Breast epithelium (tissue), 3 donors: ENCODE measurements around the gene CYTH1.

Experiments
- POLR2A ChIP-seq: fragments of 450-650 bp; IDR thresholded peaks from one replicate; pipeline ENCODE4 v1.6.1; 2016; ENCODE audit warnings: antibody characterized with exemption, mild to moderate bottlenecking, moderate library complexity
- POLR2AphosphoS5 ChIP-seq, 3 donors: sonication (generic); formaldehyde crosslinking; IDR thresholded peaks; one replicate each; pipeline ENCODE4 v1.6.1; 2017; ENCODE audit warnings: antibody characterized with exemption in 3 of 3
- TF ChIP-seq, protein P1 (sequence below), 3 donors: fragments of 450-650 bp; IDR thresholded peaks; one replicate each; pipeline ENCODE4 v1.5.1; 2016 to 2017; ENCODE audit warnings: antibody characterized with exemption in 3 of 3, mild to moderate bottlenecking in 3 of 3, moderate library complexity in 3 of 3

DNA sequence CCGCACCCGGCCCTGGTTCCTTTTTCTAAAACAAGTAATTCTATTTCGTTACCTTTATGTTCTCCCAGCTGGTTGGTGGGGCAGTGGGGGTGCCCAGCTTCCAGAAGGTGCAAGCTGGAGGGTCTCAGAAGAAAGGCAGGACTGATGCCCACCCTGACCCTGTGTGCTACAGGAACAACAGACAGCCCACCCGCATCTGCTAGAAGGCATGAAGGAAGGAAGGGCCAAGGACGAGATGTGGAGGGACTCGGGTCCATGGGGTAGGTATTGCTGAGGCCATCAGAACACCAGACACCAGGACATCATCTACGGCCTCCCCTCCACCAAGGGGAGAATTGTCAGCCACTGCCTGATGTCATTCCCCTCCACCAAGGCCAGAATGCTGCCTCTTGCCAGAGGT, 6.4 kb upstream of the CYTH1 start:
- TF ChIP-seq POLR2A (no peak), POLR2AphosphoS5 (IDR thresholded peaks at IDR 0.05) (no peak)
- TF ChIP-seq, protein P1, sequence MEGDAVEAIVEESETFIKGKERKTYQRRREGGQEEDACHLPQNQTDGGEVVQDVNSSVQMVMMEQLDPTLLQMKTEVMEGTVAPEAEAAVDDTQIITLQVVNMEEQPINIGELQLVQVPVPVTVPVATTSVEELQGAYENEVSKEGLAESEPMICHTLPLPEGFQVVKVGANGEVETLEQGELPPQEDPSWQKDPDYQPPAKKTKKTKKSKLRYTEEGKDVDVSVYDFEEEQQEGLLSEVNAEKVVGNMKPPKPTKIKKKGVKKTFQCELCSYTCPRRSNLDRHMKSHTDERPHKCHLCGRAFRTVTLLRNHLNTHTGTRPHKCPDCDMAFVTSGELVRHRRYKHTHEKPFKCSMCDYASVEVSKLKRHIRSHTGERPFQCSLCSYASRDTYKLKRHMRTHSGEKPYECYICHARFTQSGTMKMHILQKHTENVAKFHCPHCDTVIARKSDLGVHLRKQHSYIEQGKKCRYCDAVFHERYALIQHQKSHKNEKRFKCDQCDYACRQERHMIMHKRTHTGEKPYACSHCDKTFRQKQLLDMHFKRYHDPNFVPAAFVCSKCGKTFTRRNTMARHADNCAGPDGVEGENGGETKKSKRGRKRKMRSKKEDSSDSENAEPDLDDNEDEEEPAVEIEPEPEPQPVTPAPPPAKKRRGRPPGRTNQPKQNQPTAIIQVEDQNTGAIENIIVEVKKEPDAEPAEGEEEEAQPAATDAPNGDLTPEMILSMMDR (IDR thresholded peaks at IDR 0.05): no peak
